CD4-positive, alpha-beta T cell treated with Interleukin-4 for 1 hour (primary cell): ENCODE results near the gene ST8SIA1.
"Not testable (repeated sequence)": the region's sequence is repeated elsewhere in the genome, so short reads cannot be mapped to it uniquely, and the experiment has no call there.

Experiments
- DNase-seq, 2 donors: peaks; one replicate each; pipeline ENCODE4 v3.0.0-alpha.2; 2020 to 2022

ST8SIA1 gene

DNA sequence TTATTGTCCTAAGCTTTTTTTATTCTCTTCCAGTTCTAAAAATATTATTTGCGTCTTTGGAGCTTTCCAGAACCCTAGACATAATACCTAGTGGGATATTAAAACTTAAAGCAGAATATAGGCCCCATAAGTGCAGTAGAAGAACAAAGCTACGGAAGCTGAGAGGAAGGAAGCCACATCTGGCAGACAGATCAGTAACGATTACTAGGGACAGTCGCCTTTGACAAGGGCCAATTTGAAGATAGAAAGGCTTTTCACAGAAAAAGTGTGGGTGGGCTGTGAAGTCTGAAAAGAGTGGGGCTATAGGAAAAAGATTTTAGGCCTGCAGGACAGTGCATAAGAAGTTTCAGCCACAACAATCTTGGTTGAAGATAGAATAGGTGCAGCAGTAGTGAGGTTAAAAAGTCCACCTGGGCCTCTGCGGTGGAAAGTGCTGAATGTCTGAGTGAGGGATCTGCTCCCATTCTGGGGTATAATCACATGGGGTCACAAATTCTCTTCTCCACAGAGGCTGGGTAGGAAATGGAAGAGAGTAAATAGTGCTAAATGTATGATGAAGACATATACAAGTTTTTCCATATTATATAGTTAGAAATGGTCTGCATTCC, 174.0 kb downstream of the ST8SIA1 start:
- peak in 1 of 2 donors; percentile 36 for DNase-seq

DNA sequence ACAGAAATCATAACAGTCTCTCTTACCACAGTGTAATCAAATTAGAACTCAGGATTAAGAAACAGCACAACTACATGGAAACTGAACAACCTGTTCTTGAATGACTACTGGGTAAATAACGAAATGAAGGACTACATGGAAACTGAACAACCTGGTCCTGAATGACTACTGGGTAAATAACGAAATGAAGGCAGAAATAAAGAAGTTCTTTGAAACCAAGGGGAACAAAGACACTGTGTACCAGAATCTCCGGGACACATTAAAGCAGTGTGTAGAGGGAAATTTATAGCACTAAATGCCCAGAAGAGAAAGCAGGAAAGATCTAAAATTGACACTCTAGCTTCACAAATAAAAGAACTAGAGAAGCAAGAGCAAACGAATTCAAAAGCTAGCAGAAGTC, 185.2 kb downstream of the ST8SIA1 start:
- not testable (repeated sequence) for DNase-seq

DNA sequence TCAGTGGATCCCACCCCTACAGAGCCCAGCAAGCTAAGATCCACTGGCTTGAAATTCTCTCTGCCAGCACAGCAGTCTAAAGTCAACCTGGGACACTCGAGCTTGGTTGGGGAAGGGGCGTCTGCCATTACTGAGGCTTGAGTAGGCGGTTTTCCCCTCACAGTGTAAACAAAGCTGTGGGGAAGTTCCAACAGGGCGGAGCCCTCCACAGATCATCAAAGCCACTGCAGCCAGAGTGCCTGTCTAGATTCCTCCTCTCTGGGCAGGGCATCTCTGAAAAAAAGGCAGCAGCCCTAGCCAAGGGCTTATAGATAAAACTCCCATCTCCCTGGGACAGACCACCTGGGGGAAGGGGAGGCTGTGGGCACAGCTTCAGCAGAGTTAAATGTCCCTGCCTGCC, 187.8 kb downstream of the ST8SIA1 start:
- DNase-seq, result peak in 1 of 2 donors; percentile 54
